WTC11 (cell line): Measurements from ENCODE around the gene RAB1A.

Experiments
- FOXK1 ChIP-seq: sonication (generic); formaldehyde crosslinking; IDR thresholded peaks from 2 replicates; pipeline ENCODE4 v1.8.0; 2022; ENCODE audit warnings: mild to moderate bottlenecking, moderate library complexity, missing genetic modification reagents
- IRF2 ChIP-seq: sonication (generic); formaldehyde crosslinking; IDR thresholded peaks from 2 replicates; pipeline ENCODE4 v1.8.0; 2022; ENCODE audit warnings: low read depth, missing genetic modification reagents, borderline replicate concordance
- JUN ChIP-seq: sonication (generic); formaldehyde crosslinking; IDR thresholded peaks from 2 replicates; pipeline ENCODE4 v1.8.0; 2023; ENCODE audit warnings: mild to moderate bottlenecking, missing genetic modification reagents
- NR2C2 ChIP-seq: sonication (generic); formaldehyde crosslinking; IDR thresholded peaks from 2 replicates; pipeline ENCODE4 v1.8.0; 2022; ENCODE audit warnings: mild to moderate bottlenecking, missing genetic modification reagents
- USF2 ChIP-seq: sonication (generic); formaldehyde crosslinking; IDR thresholded peaks from 2 replicates; pipeline ENCODE4 v1.8.1; 2023; ENCODE audit warnings: mild to moderate bottlenecking, missing genetic modification reagents, moderate library complexity
- ZNF121 ChIP-seq: sonication (generic); formaldehyde crosslinking; IDR thresholded peaks from 2 replicates; pipeline ENCODE4 v1.8.0; 2023; ENCODE audit warnings: missing genetic modification reagents
- ZNF138 ChIP-seq: sonication (generic); formaldehyde crosslinking; conservative IDR thresholded peaks from 2 replicates; pipeline ENCODE4 v1.8.1; 2022; ENCODE audit warnings: mild to moderate bottlenecking, moderate library complexity, missing genetic modification reagents
- TF ChIP-seq, protein P1 (sequence below): fragments of 200-600 bp; IDR thresholded peaks from 2 replicates; pipeline ENCODE4 v1.8.0; 2022; ENCODE audit warnings: antibody characterized with exemption

DNA sequence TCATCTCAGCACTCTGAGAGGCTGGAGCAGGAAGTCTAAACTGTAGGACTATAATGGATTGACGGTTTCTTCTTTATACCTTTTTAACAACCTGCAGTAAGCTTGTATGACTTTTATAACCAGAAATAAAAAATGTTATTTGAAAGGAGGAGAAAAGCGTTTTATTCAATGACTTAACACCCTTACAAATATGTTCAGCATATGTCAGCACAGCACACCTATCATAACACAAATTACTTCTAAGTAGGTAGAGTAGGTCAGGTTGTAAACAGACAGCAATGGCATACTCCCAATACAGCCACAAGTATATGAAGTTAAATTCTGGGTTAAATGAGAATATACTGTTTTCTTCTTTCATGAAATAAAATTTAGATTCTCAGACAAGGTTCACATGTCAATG is 16.1 kb downstream of the RAB1A start:
- TF ChIP-seq, protein P1, sequence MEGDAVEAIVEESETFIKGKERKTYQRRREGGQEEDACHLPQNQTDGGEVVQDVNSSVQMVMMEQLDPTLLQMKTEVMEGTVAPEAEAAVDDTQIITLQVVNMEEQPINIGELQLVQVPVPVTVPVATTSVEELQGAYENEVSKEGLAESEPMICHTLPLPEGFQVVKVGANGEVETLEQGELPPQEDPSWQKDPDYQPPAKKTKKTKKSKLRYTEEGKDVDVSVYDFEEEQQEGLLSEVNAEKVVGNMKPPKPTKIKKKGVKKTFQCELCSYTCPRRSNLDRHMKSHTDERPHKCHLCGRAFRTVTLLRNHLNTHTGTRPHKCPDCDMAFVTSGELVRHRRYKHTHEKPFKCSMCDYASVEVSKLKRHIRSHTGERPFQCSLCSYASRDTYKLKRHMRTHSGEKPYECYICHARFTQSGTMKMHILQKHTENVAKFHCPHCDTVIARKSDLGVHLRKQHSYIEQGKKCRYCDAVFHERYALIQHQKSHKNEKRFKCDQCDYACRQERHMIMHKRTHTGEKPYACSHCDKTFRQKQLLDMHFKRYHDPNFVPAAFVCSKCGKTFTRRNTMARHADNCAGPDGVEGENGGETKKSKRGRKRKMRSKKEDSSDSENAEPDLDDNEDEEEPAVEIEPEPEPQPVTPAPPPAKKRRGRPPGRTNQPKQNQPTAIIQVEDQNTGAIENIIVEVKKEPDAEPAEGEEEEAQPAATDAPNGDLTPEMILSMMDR, result no peak
- TF ChIP-seq FOXK1, result no peak
- TF ChIP-seq ZNF138 (CRISPR knock-in tag), result no peak
- TF ChIP-seq NR2C2 (CRISPR knock-in tag), result no peak
- TF ChIP-seq IRF2 (CRISPR knock-in tag), result no peak
- TF ChIP-seq JUN, result no peak
- TF ChIP-seq USF2 (CRISPR knock-in tag), result no peak
- no peak for TF ChIP-seq ZNF121 (CRISPR knock-in tag)
